Parathyroid adenoma (tissue), 2 donors: ENCODE results near the gene PSRC1.

ENCODE experiments used
- H2AFZ ChIP-seq: fragments of 300-600 bp; sonication (generic); one replicate; pipeline ENCODE4 v1.7.0; 2017; ENCODE audit warnings: antibody characterized with exemption, mild to moderate bottlenecking
- H3K27ac ChIP-seq: fragments of 300-600 bp; sonication (generic); one replicate; pipeline ENCODE4 v1.7.0; 2017
- H3K27me3 ChIP-seq: fragments of 300-600 bp; sonication (generic); one replicate; pipeline ENCODE4 v1.7.0; 2017; ENCODE audit warnings: low read length; ENCODE audit not compliant: control insufficient read depth, insufficient read depth
- H3K36me3 ChIP-seq: fragments of 300-600 bp; sonication (generic); one replicate; pipeline ENCODE4 v1.7.0; 2017; ENCODE audit warnings: low read length; ENCODE audit not compliant: control insufficient read depth, insufficient read depth
- H3K4me1 ChIP-seq: fragments of 300-600 bp; sonication (generic); one replicate; pipeline ENCODE4 v1.7.0; 2017; ENCODE audit warnings: control low read depth
- H3K4me2 ChIP-seq: fragments of 300-600 bp; sonication (generic); one replicate; pipeline ENCODE4 v1.7.0; 2017; ENCODE audit warnings: low read length
- H3K4me3 ChIP-seq: fragments of 300-600 bp; sonication (generic); one replicate; pipeline ENCODE4 v1.7.0; 2017; ENCODE audit warnings: low read depth, low read length
- H3K79me2 ChIP-seq: fragments of 300-600 bp; sonication (generic); one replicate; pipeline ENCODE4 v1.7.0; 2017; ENCODE audit warnings: control low read depth
- H3K9ac ChIP-seq: fragments of 300-600 bp; sonication (generic); one replicate; pipeline ENCODE4 v1.7.0; 2017; ENCODE audit warnings: mild to moderate bottlenecking
- H3K9me3 ChIP-seq: fragments of 300-600 bp; sonication (generic); one replicate; pipeline ENCODE4 v1.7.0; 2017; ENCODE audit warnings: low read length; ENCODE audit not compliant: control insufficient read depth
- TF ChIP-seq, protein P1 (sequence below): fragments of 300-600 bp; sonication (generic); IDR thresholded peaks from one replicate; pipeline ENCODE4 v1.7.0; 2017; ENCODE audit warnings: antibody characterized with exemption, mild to moderate bottlenecking
- donor health status: primary hyperparathyroidism.

The PSRC1 gene

DNA sequence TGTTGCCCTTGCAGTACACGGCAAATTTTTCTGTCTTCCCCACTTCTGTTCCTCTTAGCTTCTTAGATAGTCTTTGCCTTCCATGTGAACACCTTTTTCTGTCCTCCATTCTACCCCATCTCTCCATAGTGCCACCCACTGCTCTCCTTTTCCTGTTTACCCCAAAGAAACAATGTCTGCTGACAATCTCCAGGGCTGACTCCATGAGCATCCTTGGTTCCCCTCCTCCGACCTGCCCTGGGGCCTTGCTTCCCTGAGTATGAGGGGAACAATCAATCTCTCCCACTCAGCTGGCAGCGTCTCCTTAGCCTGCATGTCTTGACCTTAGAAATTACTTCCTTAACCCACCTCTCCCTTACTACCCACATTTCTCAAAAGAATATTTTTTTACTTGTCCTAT is 36.2 kb upstream of the PSRC1 start:
- TF ChIP-seq, protein P1, sequence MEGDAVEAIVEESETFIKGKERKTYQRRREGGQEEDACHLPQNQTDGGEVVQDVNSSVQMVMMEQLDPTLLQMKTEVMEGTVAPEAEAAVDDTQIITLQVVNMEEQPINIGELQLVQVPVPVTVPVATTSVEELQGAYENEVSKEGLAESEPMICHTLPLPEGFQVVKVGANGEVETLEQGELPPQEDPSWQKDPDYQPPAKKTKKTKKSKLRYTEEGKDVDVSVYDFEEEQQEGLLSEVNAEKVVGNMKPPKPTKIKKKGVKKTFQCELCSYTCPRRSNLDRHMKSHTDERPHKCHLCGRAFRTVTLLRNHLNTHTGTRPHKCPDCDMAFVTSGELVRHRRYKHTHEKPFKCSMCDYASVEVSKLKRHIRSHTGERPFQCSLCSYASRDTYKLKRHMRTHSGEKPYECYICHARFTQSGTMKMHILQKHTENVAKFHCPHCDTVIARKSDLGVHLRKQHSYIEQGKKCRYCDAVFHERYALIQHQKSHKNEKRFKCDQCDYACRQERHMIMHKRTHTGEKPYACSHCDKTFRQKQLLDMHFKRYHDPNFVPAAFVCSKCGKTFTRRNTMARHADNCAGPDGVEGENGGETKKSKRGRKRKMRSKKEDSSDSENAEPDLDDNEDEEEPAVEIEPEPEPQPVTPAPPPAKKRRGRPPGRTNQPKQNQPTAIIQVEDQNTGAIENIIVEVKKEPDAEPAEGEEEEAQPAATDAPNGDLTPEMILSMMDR: no peak
- no peaks in the 10 kb centered on the region for H3K27me3 ChIP-seq
- H3K4me1 ChIP-seq: no peaks in the 10 kb centered on the region
- H3K36me3 ChIP-seq: no peaks in the 10 kb centered on the region
- no peaks in the 10 kb centered on the region for H3K9me3 ChIP-seq
- no peak overlapping the region for H2AFZ ChIP-seq
- no peak overlapping the region for H3K27ac ChIP-seq
- no peak overlapping the region for H3K4me3 ChIP-seq
- H3K4me2 ChIP-seq: no peak overlapping the region
- no peaks in the 10 kb centered on the region for H3K79me2 ChIP-seq
- no peak overlapping the region for H3K9ac ChIP-seq

DNA sequence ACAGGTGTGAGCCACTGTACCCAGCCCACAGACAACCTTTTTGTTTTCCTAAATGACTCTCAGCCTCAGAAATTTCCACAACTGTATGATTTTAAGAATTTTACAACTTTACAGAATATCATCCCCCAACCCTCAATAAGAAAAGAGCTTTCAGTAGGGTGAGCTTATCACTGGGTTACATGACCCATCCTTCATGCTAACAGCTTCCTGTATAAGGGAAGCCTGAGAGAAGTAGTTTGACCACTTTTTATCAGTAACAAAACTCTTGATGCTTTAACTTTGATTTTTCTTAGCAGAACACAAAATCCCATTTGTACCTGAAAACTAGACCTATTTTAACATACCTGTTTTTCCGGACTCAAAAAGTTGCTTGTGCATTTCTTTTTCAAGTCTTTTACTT is 33.6 kb upstream of the PSRC1 start:
- H3K9ac ChIP-seq: no peak overlapping the region
- H3K9me3 ChIP-seq: no peaks in the 10 kb centered on the region
- H3K4me2 ChIP-seq: no peak overlapping the region
- TF ChIP-seq, protein P1: no peak
- H3K79me2 ChIP-seq: no peaks in the 10 kb centered on the region
- no peaks in the 10 kb centered on the region for H3K36me3 ChIP-seq
- no peak overlapping the region for H3K4me3 ChIP-seq
- H3K27ac ChIP-seq: no peak overlapping the region
- no peaks in the 10 kb centered on the region for H3K4me1 ChIP-seq
- no peaks in the 10 kb centered on the region for H3K27me3 ChIP-seq
- no peak overlapping the region for H2AFZ ChIP-seq

DNA sequence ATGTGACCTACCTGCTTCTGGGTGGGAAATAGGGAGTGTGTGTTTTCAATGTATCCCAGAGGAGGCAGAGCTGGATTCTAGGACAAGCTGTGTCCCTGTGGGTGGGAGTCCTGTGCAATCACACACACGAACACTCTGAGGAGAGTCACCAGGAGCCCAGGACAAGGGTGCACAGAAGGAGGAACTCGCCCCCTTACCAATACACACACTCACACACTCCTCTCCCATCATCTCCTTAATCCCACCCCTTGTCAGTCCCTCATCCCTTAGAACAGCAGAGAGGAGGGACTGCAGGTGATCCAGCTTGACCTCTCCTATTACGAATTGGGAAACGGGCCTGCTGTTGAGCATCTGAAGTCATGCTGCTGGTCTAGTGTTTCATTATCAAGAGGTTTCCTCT is 32.3 kb upstream of the PSRC1 start:
- Histone ChIP-seq H3K27me3 (no peaks in the 10 kb centered on the region), H3K9ac (no peak overlapping the region), H3K4me3 (no peak overlapping the region), H3K4me2 (no peak overlapping the region), H3K79me2 (no peaks in the 10 kb centered on the region), H3K9me3 (no peaks in the 10 kb centered on the region), H3K36me3 (no peaks in the 10 kb centered on the region), H3K4me1 (no peaks in the 10 kb centered on the region), H3K27ac (no peak overlapping the region), H2AFZ (no peak overlapping the region)
- TF ChIP-seq, protein P1: no peak

DNA sequence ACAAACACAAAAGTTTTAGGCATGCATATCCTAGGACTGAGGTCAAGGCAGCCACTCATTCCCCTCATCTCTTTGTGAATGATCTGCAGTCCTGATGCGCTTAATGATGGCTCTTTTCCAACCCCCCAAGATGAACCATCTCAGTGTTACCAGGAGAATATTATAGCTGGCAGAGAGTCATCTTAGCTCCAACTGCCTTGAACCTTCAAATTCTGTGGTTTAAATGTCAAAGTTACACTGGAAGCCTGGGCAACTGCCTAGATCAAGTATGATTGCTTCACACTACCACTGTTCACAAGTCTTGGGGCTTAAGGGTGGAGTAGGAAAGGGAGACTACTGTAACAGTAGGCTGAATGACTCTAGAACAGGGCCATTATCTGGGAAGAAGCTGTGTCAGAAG is 31.9 kb upstream of the PSRC1 start:
- Histone ChIP-seq H3K4me1 (no peaks in the 10 kb centered on the region), H3K9me3 (no peaks in the 10 kb centered on the region), H3K9ac (no peak overlapping the region), H3K36me3 (no peaks in the 10 kb centered on the region), H2AFZ (no peak overlapping the region), H3K27me3 (no peaks in the 10 kb centered on the region), H3K4me3 (no peak overlapping the region), H3K4me2 (no peak overlapping the region), H3K79me2 (no peaks in the 10 kb centered on the region), H3K27ac (no peak overlapping the region)
- TF ChIP-seq, protein P1: no peak

DNA sequence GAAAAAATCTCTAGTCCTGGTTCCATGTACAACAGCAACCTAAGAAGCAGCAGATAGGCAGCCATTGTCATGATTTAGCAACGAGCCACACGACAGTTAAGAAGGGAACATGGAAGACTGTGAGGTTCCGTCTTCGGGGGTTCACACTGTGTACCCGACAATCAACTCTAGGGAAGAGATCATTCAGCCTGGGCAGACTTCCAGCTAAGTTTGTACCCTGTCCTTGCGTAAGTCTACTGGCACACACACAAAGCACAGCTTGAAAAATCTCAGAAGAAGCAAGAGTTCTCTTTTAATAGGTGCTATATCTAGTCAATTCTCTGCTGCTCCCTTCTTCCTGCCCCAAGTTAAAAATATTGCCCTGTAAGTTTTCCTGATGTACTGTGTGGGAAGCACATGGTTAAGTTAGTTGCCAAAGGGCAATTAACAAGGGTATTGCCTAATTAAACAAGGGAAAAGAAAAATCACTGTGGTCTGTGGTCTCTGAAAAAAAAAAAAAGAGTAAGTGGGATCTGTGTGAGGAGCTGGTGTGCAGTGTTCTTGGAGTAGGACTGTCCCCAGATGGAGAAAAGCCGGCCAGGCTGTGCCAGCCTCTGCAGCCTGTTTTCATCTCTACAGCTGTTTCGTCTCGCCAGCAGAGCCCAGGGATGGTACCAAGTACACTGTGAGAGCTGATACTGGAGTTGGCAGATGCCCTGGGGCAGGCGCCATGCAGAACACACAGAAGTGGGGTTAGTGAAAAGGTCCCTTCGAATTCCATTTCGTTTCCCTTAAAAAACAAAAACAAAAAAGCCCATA is 30.2 kb upstream of the PSRC1 start:
- Histone ChIP-seq H3K27me3 (no peaks in the 10 kb centered on the region), H3K27ac (no peak overlapping the region), H3K4me3 (no peak overlapping the region), H2AFZ (no peak overlapping the region), H3K79me2 (no peaks in the 10 kb centered on the region), H3K9me3 (no peaks in the 10 kb centered on the region), H3K4me2 (no peak overlapping the region), H3K36me3 (no peaks in the 10 kb centered on the region), H3K4me1 (no peaks in the 10 kb centered on the region), H3K9ac (no peak overlapping the region)
- TF ChIP-seq, protein P1: no peak
